ENCODE results near the gene ATF7IP.

DNA sequence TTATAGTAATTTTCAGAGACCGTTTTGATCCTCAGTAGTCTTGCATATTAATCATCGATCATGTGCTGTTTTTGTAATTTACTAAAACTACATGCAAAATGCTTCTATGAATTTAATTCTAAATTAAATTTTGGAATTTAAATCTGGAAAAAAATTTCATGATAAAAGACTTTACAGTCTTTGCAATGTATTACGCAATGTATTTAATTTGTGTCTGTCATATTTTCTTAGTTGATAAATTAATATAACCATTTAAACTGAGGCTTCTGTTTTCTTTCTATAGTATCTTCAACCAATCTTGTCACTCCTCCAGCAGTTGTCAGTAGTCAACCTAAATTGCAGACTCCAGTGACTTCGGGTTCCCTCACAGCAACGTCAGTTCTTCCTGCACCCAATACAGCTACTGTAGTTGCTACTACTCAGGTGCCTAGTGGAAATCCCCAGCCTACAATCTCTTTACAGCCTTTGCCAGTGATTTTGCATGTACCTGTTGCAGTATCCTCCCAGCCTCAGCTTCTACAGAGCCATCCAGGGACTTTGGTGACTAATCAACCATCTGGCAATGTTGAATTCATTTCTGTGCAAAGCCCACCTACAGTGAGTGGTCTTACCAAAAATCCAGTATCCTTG, 94.8 kb downstream of the ATF7IP start:
- TF ChIP-seq, protein P1, sequence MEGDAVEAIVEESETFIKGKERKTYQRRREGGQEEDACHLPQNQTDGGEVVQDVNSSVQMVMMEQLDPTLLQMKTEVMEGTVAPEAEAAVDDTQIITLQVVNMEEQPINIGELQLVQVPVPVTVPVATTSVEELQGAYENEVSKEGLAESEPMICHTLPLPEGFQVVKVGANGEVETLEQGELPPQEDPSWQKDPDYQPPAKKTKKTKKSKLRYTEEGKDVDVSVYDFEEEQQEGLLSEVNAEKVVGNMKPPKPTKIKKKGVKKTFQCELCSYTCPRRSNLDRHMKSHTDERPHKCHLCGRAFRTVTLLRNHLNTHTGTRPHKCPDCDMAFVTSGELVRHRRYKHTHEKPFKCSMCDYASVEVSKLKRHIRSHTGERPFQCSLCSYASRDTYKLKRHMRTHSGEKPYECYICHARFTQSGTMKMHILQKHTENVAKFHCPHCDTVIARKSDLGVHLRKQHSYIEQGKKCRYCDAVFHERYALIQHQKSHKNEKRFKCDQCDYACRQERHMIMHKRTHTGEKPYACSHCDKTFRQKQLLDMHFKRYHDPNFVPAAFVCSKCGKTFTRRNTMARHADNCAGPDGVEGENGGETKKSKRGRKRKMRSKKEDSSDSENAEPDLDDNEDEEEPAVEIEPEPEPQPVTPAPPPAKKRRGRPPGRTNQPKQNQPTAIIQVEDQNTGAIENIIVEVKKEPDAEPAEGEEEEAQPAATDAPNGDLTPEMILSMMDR (IDR thresholded peaks at IDR 0.05) = no peak
- TF ChIP-seq EZH2 (IDR thresholded peaks at IDR 0.05; ENCODE audit: borderline replicate concordance, insufficient read depth, low read depth, low read length, poor library complexity, severe bottlenecking) = no peak
